Measurements from ENCODE around the gene FTH1.
A peak's percentile ranks its signal among the peaks of the same experiment; 100 is the strongest.
"Not testable (repeated sequence)": the region's sequence is repeated elsewhere in the genome, so short reads cannot be mapped to it uniquely, and the experiment has no call there.

Gene FTH1

DNA sequence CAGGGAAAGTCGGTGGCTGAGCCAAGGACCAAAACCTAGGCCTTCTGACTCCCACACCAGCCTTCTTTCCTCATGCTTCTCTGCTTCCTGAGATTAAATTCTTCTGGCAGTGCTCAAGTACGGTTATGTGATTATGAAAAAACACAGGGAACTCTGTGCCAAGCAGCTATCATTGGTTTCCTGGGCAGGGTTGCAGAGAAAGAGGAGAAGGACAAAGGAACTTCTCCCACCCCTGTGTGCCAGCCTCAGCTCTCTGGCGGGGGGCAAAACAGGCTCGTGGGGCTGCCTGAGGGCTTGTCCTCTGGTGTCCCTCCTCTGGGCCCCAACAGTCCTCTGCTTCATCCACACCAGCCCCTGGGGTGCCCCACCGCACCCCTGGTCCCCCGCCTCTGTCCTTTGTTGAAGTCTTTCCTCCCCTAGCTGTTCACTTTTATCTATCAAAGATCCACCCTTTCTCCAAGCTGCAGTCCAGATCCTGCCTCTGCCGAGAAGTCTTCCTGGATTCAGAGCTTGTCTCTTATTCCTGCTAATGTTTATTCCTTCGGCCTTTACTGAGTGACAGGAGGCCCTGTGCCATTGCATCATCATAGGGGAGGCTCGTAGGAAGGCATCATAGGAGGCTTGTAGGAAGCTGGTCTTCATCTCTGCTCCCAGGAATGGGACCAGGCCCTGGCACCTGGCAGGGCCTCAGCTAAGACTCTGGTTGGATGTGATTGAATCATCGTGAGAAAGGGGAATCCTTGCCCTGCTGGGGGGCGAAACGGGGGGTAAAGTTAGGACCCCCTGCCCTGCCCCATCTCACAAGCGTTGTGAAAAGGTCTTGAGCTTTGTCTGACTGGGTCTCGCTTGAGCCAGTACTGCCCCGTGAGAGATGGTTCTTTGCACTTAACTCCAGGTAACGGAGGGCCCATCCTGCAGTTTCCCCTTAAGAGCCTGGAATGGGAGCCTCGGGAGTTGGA, 11.5 kb upstream of the FTH1 start:
- DNase-seq (ENCODE audit: low spot score): no peak

DNA sequence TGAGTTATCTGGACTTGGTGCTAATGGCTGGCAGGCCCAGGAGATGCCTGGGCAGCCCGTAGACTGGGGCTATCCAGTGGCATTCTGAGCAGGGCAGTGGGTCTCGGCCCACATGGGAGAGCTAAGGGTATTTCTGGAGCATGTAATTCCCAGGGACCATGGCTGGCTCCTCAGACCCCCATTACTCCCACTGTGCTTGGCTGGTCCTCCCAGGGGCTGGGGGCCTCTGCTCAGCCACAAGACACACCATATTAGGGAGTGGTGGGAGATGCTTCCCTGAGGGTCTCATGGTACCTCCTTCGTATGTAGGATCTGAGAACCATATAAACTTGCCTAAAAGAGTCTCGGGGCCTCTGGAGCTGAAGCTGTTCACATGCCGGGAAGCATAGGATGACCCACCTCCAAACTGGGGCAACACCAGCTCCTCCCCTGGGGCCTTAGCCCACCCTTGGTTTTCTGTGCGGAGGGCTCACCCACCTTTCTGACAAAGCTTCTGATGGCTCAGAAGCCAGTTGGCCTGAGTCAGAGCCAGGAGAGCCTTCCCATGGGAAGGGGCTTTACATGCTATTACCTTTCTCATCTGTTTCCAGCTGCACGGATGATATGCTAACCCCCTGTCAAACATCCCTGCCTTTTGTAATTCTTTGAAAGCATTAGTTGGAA, 9.5 kb upstream of the FTH1 start:
- DNase-seq (ENCODE audit: low spot score): no peak

DNA sequence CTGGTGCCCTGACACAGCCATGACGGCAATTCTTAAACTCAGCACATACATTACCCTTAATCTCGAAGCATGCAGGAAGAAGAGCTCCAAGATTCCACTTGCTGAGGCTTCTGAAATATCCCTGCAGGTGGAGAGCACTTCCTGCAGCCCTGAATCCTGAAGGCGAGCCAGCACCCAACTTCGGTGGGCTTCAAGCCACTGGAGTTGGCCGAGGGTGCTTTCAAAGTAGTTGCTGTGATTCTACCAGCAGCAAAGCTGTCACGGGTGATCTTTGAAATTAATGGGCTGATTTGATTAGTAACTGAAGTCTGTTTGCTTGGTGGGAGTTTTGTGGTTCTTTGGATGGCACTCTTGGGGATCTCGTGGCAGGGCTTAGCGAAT, 9.0 kb upstream of the FTH1 start:
- no peak for DNase-seq (ENCODE audit: low spot score)

DNA sequence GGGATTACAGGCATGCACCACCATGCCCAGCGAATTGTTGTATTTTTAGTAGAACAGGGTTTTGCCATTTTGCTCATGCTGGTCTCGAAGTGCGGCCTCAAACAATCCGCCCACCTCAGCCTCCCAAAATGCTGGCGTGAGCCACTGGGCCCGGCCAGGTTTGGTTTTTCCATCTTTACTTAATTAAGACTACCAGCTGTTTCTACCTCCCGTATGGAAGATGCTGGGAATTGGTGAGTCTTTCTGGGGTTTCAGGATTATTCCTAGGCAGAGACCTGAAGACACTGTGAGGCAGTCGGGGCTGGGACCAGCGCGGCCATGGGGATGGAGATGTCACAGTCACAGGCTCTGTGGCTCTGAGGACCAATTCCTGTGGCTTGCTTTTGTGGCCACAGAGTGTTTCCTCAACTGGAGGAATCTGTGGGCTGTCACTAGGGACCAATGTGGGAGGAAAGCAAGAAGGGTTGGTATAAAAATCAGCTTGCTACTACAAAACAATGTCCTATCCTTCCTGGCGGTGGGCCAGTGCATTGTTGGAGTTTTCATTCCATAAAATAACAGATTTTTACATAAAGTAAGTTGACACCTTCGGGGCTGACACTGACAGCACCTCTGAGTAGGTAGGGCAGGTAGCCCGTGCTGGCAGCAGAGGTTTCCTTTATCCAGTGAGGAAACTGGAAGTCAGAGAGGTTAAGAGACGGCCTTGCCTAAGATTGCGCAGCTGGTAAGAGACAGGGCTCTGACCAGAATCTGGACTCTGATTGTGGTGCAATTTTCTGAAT, 8.4 kb upstream of the FTH1 start:
- no peak for DNase-seq (ENCODE audit: low spot score)

DNA sequence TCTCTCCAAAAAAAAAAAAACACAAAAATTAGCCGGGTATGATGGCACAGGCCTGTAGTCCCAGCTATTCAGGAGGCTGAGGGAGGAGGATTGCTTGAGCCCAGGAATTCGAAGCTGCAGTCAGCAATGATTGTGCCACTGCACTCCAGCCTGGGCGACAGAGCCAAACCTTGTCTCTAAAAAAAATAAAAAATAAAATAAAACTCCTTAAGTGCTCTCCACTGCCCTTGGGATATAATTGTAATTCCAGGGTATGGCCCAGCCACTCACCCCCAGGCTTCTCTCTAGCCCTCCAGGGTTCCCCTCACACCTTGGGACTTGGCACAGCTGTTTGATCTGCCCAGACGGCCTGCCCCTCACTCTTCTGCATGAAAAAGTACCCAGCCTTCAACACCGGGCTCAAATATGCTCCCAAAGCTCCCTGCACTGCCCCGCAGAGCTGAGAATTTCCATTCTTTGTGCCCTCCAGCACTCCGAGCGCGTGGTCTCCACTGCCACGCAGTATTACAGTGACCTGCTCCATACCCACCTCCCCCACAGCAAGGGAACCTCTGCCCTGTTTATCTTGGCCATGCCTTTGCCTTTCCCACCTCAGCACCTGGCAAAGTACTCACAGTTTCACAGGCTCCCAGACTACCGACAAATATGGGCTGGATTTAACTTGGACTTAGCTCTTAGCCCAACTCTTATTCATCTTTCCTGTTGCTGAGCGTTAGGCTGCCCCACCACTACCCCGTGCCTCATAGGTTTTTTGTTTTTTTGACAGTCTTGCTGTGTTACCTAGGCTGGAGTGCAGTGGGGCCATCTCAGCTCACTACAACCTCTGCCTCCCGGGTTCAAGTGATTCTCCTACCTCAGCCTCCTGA, 7.6 kb upstream of the FTH1 start:
- DNase-seq (ENCODE audit: low spot score): no peak

DNA sequence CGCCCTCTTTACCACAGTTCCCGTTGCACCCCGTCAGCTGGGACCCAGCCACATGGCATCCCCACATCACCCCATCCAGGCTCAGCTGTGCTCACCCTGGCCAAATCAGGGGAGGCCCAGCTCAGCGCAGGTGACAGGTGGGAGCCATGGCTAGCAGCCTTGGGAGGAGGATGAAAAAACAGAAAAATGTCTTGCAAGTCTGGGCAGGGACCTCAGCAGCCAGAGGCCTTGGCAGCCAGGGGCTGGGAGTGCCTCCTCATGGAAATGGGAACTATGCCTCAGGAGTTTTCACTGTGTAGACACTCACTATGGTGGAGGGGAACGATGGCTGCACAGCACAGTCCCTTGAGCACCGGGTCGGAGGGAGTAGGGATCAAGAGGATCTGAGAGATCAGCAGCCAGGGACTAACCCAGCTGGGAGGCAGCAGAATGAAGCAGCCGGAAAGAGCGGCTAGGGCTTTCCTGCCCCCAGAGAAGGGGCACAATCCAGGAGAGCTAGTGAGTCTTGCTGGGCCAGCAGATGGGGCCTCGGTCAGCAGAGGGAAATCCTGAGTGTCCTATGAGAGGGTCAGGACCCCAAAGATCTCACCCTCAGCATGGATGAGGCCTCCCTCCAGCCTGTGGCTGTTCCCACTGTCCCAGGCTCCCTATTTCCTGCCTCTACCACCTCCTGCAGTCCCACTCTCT, 6.2 kb upstream of the FTH1 start:
- DNase-seq (ENCODE audit: low spot score): no peak

DNA sequence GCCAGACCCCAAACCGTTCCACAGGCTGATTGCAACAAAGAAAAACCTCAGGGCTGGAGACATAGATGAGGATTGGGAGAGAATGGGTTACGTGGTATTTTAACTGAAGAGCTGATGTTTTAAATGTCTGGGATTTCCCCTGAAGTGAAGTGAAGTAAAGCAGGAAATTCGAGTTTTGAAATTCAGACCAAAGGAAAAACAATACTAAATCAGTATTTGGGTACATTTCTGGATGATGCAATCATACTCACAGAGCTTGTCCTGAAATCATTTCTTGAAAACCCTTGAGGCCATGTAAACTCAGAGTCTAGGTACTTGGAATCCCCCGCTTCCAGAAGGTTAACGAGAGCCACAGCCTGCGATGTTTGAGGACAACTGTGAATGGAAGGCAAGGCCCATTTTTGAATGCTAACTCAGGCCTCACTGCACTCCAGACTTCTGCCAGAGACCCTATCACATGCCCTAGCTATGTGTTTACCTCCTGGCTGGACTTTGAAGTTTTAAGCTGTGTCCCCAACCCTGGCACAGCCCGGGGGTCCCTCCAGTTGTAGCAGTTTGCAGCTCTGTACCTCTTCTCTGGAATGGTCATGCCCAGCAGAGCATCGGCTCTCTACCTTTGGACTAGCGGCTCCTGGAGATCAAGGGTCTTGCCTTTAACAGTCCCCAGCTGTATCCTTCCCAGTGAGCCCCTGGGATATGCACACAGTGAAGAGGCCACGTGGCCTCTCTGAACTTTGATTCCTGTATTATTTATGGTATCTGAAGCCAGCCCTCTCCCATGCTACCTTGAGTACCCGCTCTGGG, 5.4 kb upstream of the FTH1 start:
- DNase-seq (ENCODE audit: low spot score): peak; percentile 94

DNA sequence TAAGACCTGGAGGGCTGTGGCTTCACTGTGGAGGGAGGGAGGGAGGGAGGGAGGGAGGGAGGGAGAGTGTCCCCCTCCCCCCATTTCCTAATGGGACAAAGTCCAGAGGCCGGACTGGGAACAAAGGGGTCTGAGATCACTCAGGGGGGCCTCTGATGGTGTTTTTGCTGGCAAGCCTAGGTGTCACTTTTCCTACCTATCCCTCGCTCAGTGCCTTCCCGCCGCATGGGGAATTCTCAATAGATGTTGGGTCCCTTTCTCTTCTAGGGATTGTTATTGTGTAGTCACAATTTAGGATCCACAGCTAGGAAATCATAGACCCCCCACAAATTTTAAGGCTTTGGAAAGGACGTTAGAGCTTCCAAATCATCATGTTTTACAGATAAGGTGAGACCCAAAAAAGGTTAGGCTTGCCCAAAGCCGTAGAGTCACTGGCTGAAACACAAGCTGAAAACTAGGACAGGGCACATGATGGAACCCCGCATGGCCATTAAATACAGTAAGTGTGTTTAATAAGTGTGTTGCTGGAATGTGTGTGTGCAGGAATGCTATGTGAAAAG, 4.8 kb upstream of the FTH1 start:
- no peak for DNase-seq (ENCODE audit: low spot score)

DNA sequence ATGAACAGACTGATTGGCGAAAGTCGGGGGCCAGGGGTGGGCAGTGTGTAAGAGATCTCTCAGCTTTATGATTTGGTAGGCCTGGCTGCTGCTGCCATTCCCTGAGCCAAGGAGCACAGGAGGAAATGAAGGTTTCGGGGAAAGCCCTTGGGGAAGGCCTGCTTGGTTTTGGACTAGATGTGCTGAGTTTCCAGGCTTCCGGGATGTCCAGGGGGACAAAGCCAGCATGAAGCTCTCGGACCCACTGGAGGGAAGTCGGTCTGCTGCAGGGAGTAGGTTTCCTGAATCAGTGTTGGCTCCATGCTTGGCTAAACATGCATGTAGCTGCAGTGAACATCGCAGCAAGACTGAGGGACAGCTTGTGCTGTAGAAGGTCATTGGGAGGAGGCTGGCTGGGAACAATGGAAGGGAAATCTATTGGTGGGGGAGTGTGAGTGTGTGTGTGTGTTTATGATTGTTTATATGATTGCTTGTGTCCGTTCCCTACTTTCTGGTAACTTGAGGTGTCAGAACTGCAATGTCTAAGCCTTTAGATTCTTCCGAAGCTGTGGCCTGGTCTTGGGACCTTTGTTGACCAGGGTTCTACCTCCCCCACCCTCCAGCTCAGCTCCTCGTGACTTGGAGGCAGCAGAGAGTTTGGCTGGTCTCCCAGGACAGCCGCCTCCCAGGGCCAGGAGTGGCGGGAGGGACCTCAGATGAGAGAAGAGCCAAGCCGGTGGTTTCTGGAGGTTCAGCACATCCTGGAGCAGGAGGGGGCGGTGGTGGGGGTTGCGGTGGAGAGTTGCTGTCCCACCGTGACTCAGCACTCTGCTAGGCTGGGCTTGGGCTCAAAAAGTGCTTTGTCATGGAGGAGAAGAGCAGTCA, 4.0 kb upstream of the FTH1 start:
- peak; percentile 99 for DNase-seq (ENCODE audit: low spot score)

DNA sequence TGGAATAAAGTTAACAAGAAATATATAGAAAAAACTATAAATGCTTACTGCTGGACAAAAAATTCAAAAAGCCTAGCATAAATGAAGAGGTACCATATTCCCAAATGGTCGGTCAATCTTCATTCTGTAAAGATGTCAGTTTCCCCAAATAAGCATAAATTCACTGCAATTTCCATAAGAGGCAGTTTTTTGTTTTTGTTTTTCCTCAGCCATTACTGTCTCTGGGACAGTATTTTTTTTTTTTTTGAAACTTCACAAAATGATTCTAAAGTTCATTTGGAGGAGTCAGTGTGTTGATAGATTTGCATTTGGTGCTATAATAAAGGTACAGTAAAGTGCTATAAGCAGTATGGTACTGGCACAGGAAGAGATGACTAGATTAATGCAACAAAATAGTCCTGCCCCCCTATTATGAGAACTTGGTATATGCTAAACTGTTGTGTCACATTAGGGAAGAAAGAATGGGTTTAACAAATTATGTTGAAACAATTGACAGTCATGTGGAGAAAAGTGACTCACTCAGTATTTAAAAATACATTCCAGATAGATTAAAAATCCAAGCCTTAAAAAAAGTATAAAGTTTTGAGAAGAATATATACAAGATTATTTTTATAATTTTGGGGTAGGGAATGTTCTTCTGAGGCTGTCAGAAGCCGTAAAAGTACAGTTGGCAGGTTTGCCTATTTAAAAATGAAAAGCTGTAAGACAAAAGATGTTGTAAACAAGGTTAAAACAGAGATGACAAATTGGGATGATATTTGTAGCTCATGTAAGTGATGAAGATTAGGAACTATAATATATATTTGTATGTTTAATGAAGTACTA, 2.6 kb upstream of the FTH1 start:
- DNase-seq (ENCODE audit: low spot score): peak; percentile 67

DNA sequence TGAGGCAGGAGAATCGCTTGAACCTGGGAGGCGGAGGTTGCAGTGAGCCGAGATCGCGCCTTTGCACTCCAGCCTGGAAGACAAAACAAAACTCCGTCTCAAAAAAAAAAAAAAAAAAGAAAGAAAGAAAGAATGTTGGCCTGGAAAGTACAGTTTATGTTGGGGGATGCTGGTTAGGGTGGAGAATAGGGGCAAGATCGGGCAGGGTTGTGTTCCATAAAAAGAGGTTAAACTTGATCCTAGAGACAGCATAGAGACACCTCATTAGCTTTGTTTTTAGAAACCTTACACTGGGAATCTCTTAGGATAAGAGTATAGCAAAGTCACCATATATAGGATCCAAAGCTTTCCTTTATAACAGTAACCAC, 1.9 kb upstream of the FTH1 start:
- DNase-seq (ENCODE audit: low spot score): no peak

DNA sequence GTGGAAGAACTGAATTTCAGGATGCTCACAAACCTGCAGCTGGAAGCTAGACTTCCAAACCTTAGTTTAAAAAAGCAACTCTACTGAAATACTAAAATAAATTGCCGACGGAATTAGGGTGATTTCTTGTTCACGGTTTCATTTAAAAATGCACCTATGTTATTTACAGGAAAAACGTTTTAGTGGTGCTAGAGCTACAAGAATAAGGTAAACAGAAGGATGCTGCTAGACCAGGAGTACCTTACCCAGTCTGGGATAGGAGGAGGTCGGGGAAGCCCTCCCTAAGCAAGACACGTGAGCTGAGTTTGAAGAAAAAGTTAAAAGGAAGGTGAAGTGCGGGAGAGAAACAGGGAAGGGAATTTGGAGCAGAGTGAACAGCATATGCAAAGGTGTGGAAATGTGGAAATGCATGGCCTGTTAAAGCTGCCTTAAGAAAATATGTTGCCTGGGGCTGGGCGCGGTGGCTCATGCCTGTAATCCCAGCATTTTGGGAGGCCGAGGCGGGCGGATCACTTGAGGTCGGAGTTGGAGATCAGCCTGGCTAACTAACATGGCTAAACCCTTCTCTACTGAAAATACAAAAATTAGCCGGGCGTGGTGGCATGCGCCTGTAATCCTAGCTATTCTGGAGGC, 1.4 kb upstream of the FTH1 start:
- DNase-seq (ENCODE audit: low spot score): no peak

DNA sequence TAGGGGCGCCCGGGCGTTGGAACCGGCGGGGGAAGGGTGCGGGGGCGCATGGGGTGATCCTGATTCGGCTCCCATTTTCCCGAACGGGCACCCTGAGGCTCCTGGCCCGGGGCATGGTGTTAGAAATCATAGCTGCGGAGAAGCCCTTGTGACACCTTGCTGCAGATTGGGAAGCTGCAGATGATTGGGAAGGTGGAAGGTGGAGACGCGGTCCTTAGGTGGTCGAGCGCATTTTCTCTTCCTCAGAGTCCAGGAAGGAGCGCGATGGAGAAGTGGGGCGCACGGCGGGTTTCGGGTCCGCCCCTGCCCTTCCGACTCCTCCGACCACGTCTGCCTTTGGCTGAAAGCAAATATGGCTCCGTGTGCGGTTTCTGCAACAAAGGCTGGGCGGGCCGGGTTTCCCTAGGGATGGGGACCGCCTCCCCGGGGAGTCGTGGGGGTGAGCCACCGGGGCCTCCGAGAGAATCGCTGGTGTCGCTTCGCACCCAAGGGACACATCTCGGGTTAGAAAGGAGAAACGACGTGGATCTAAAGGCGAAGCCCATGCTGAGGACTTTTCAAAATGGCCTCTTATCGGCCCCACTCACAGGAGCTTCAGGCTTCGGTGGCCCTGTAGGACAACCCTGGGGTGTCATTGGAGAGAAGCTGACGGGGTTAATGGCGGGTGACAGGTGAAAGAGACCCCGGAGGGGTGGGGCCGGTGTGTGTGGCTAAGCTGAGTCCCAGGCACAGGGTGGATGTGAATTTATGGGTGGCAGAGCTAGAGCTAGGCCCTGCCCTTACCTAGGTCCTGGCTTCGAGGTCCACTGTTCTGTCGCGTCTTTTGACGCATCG, 707 bp upstream of the FTH1 start:
- DNase-seq (ENCODE audit: low spot score): peak; percentile 52

DNA sequence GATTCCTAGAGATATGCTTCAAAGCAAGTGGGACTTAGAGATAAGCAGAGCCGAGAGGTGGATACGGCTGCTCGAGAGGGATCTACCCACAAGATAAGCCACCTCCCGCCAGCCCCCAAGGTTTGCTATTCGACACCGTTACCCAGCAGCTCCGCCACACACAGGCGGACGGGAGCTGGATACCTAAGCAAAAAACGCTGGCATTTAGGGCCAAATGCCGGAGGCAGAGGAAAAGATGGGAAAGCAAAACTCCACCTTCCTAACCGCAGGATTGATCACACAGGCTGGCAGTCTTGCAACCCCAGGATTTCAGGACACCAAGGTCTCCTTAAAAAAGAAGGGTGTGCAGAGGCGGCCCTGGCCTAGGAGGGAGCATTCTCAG, 709 bp downstream of the FTH1 start:
- peak; percentile 46 for DNase-seq (ENCODE audit: low spot score)

DNA sequence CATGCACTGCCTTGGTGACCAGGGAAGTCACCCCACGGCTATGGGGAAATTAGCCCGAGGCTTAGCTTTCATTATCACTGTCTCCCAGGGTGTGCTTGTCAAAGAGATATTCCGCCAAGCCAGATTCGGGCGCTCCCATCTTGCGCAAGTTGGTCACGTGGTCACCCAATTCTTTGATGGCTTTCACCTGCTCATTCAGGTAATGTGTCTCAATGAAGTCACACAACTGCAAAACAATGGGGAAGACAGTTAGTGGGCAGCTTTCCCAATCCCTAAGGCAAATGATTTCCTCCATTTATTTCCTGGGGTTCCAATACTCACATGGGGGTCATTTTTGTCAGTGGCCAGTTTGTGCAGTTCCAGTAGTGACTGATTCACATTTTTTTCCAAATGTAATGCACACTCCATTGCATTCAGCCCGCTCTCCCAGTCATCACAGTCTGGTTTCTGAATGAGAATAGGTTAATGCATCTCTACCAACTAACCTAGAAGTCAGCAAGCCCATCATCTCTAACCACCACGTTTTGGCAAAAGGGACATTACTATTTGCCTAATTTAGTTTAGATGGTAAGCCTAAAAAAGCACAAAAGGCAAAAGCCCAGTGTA, 2.7 kb downstream of the FTH1 start:
- not testable (repeated sequence) for DNase-seq (ENCODE audit: low spot score)

DNA sequence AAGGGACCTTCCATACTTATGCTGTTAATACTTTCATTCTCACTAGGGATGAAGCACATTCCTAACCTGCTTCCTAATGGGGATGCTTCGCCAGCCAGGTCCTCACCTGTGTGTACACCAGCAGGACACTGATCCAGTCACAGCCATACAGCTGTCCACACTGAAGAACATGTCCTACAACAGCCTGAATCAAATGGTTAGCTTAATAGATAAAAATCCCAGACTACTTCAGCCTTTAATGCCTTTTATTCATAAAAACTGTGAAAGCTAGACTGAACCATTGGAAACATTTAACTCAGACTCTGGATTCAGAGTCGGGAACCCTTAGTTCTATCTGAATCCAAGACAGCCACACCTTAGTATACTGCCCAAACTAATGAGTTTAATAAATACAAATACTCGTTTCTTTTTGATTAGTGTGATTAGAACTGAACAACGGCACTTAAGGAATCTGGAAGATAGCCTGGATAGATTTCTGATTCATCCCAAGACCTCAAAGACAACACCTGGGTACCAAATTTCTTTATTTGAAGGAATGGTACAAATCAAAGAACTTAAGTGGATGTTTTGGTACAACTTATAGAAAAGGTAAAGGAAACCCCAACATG, 3.3 kb downstream of the FTH1 start:
- no peak for DNase-seq (ENCODE audit: low spot score)

Measured in kidney tubule cell (primary cell).